HG02588 (cell line): ENCODE measurements around the gene RAI14.
"Not testable (repeated sequence)": the region's sequence is repeated elsewhere in the genome, so short reads cannot be mapped to it uniquely, and the experiment has no call there.

ENCODE experiments used
- ATAC-seq: cut with Tn5 transposase; IDR thresholded peaks from one replicate; pipeline ENCODE4 v1.9.1; 2021; ENCODE audit warnings: mild to moderate bottlenecking, moderate library complexity; ENCODE audit not compliant: unreplicated experiment

The RAI14 gene

GRCh38 chr5:34758514-34758913 lies 102.4 kb downstream of the RAI14 start:
- ATAC-seq = no peak

GRCh38 chr5:34759213-34759612 lies 103.1 kb downstream of the RAI14 start:
- ATAC-seq = not testable (repeated sequence)

GRCh38 chr5:34765662-34766061 lies 109.5 kb downstream of the RAI14 start:
- no peak for ATAC-seq

GRCh38 chr5:34767180-34767579 lies 111.1 kb downstream of the RAI14 start:
- ATAC-seq = no peak

- ATAC-seq = no peak
Measured at GRCh38 chr5:34770486-34770885, 114.4 kb downstream of the RAI14 start.

GRCh38 chr5:34771076-34771475 lies 114.9 kb downstream of the RAI14 start:
- no peak for ATAC-seq

GRCh38 chr5:34772267-34773098 lies 116.4 kb downstream of the RAI14 start:
- ATAC-seq = no peak

- ATAC-seq = no peak
Measured at GRCh38 chr5:34774139-34774538, 118.0 kb downstream of the RAI14 start.

GRCh38 chr5:34774678-34775077 lies 118.5 kb downstream of the RAI14 start:
- not testable (repeated sequence) for ATAC-seq

- ATAC-seq = no peak
Measured at GRCh38 chr5:34775886-34776285, 119.8 kb downstream of the RAI14 start.

GRCh38 chr5:34778091-34778850 lies 122.1 kb downstream of the RAI14 start:
- no peak for ATAC-seq

GRCh38 chr5:34783892-34784291 lies 127.8 kb downstream of the RAI14 start:
- not testable (repeated sequence) for ATAC-seq

GRCh38 chr5:34787035-34787434 lies 130.9 kb downstream of the RAI14 start:
- no peak for ATAC-seq

GRCh38 chr5:34789021-34789531 lies 132.9 kb downstream of the RAI14 start:
- no peak for ATAC-seq

GRCh38 chr5:34789639-34790038 lies 133.5 kb downstream of the RAI14 start:
- no peak for ATAC-seq

- ATAC-seq = no peak
Measured at GRCh38 chr5:34790069-34790468, 133.9 kb downstream of the RAI14 start.

- ATAC-seq = no peak
Measured at GRCh38 chr5:34791761-34792244, 135.7 kb downstream of the RAI14 start.

- no peak for ATAC-seq
Measured at GRCh38 chr5:34802834-34803563, 146.9 kb downstream of the RAI14 start.

GRCh38 chr5:34803974-34804732 lies 148.0 kb downstream of the RAI14 start:
- no peak for ATAC-seq

GRCh38 chr5:34804913-34805312 lies 148.8 kb downstream of the RAI14 start:
- no peak for ATAC-seq
